Right renal cortex interstitium (tissue), 3 donors: ENCODE data around the gene ABHD6. TPM values are rescaled to one million over a fixed set of nuclear protein-coding genes. Genes with fewer than 3 reads are reported as not detected.
"Not testable (repeated sequence)": the region's sequence is repeated elsewhere in the genome, so short reads cannot be mapped to it uniquely, and the experiment has no call there.

Experiments used
- DNase-seq, 3 donors: peaks; one replicate each; pipeline ENCODE4 v3.0.0-alpha.2; 2013; ENCODE audit warnings: low read depth in 3 of 3, low spot score in 2 of 3
- polyA plus RNA-seq, 3 donors: library from polyadenylated mRNA; unstranded; fragments of 120-200 nt; gene quantifications; one replicate each; pipeline ENCODE4 v1.2.1, GENCODE V29; 2013; ENCODE audit not compliant: insufficient read length in 3 of 3

ABHD6 gene
- polyA plus RNA-seq = 10 to 100 TPM; 10.2 to 12.2 (median 10.9) TPM

DNA sequence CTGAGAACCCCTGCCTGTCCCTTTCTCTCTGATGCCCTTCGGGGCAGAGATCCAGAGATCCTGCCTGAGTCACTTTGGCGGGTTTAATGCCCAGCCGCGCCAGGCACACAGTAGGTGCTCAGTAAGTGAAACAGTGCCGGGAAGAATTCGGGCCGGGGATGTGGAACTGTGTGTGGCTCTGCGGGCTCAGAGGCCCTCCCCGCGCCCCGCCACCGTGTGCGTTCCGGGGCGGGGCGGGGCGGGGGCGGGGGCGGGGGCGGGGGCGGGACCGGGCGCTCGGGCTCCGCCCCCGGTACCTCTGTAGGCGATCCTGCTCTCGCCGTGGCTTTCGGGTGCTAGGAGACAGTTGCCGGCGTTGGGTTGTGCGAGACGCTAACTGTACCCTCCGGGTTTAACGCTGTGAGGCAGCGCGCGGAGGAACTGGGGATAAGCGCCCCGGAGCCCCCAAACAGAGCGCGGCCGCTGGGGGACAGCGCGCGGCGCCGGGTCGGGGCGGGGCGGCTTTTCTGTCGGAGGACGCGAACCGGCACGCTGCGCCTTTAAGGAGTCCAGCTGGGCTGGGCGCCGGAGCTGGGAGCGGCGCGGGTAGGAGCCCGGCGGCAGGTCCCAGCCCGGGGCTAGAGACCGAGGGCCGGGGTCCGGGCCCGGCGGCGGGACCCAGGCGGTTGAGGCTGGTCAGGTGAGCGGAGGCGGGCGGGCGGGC is at the start of gene ABHD6:
Gene ABHD6 (plus strand): TSS at position 555 of the 703 bp plus-strand sequence. CDS start 18,795 bp downstream, outside the sequence.
- no peak for DNase-seq

- DNase-seq = no peak
Observed at GRCh38 chr3:58188173-58188564, 49.4 kb upstream of the ABHD6 start.

GRCh38 chr3:58188921-58189451 is 48.6 kb upstream of the ABHD6 start:
- DNase-seq = no peak

- no peak for DNase-seq
Observed at GRCh38 chr3:58189691-58190090, 47.9 kb upstream of the ABHD6 start.

DNA sequence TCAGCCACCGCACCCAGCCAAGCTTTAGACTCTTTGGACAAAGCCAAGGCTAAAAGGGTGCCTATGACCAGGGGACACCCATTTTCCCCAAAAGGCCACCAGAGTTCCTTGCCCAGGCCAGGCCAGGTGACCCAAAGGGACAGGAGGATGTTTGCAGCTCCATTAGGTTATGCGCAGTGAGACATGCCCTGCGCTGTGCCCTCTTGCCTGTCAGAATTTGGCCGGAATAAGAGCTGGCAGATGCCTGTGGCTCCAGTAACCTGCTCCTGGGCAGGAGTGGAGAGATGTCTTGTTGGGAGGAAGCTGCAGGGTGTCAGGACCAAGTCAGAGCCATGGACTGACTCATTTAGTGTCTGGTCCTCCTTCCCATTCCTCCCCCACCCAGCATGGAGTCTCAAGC is 47.3 kb upstream of the ABHD6 start:
- DNase-seq = no peak

DNA sequence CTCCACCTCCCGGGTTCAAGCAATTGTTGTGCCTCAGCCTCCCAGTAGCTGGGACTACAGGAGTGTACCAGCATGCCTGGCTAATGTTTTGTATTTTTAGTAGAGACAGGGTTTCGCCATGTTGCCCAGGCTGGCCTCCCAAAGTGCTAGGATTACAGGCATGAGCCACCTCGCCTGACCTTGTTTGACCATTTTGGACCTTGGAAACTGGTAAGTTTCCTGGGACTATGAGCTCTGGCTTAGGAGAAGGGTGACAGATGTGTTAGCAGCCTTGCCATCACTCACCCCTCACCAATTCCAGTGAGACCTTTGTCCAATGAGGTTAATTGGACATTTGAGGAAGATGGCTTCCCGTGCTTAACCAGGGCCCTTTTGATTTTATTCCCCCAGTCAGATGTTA is 46.7 kb upstream of the ABHD6 start:
- DNase-seq = no peak

GRCh38 chr3:58191361-58191991 is 46.1 kb upstream of the ABHD6 start:
- no peak for DNase-seq

- DNase-seq = no peak
Observed at GRCh38 chr3:58192069-58192468, 45.5 kb upstream of the ABHD6 start.

DNA sequence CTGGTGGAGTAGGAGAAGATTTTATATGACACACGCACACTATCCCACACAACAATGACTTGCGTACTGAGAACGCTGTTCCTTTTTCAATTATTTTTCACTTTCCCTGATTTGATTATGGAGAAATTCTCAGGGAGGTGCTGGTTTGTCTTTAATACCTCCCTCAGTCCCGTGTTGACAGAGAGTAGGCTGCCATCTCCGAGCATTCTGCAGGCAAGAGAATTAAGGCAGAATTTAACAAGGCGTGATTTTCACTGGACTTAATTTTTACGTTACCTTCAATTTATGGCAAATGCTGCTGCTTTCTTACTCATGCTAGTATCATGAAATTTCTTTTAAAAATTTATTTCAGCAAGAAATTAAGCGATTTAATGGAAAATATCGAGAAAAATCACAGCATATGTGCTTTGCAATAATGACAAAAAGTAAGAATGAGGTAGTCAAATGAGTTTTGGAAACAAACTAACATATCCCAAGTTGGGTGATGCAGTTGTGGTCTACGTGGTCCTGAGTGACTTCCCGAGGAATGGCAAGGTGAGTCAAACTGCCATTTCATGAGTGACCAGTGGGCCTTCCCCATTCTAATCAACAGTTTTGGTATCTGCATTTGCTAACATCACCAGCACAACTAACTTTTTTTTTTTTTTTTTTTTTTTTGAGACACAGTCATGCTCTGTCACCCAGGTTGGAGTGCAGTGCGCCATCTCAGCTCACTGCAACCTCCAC is 43.7 kb upstream of the ABHD6 start:
- no peak for DNase-seq

- no peak for DNase-seq
Observed at GRCh38 chr3:58197588-58197987, 40.0 kb upstream of the ABHD6 start.

DNA sequence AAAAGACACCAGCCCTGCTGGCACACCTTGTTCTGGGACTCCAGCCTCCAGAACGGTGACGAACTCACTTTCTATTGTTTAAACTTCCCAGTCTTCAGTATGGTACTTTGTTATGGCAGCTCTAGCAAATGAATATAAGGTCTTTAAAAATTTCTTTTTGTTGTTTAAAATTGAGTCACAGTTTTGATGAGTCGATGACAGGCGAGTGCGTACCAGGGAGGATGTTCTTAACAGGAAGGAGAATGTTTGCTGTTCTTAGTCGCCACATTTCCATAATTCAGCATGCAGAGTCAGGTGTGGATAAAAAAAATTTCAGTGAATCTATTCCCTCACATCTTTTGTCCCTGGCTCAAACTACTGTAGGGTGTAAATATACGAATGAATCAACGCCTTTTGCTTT is 39.2 kb upstream of the ABHD6 start:
- DNase-seq = no peak

- no peak for DNase-seq
Observed at GRCh38 chr3:58198804-58199203, 38.8 kb upstream of the ABHD6 start.

GRCh38 chr3:58200121-58200709 is 37.4 kb upstream of the ABHD6 start:
- no peak for DNase-seq

GRCh38 chr3:58200846-58201355 is 36.7 kb upstream of the ABHD6 start:
- DNase-seq = peak in 1 of 3 donors; percentile 36

DNA sequence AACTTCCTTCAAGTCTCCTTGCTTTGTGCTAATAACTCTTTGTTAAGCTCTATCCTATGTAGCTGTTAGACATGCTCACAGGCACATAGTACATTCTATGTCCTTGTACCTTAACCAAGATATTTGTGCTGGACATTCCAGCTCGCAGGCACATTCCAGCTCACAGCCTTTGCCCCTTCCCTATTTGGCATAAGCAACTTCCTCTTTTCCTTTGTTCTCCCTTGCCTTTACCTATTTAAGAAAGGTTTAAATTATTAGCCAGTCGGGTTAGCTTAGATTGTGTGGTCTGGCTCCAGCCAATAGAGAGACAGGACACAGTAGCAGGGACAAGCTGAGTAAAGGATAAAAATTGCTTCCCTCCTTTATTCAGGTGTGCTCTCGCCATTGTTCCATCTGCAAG is 36.1 kb upstream of the ABHD6 start:
- DNase-seq = not testable (repeated sequence)

GRCh38 chr3:58202917-58203360 is 34.7 kb upstream of the ABHD6 start:
- DNase-seq = no peak

DNA sequence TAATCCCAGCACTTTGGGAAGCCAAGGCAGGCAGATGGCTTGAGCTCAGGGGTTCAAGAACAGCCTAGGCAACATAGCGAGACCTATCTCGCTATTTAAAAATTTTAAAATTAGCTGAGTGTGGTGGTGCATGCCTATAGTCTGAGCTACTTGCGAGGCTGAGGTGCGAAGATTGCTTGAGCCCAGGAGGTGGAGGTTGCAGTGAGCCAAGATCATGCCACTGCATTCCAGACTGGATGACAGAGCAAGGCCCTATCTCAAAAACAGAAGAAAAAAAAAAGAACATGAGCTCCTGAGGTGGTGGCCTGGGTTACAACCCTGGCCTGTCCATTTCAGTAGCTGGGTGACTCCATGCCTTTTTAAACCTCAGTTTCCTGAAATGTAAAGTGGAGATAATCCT is 34.1 kb upstream of the ABHD6 start:
- no peak for DNase-seq

DNA sequence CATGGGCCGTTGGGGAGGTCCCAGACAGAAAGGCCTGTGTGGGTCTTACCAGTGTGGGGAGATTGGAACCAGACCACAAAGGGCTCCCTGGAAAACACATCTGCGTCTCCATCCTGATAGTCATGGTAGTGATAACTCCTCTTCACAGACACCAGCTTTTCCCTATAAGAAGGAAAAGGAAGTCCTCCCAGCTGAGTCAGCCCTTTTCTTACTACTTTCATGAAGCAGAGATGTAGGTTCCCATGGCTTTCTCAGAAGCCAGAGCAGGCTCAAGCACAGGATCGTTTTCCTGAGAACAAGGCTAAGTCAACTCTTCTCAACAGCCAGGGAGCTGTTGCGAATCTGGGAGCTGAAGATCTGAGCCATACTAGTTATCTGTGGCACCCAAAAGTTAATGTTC is 32.9 kb upstream of the ABHD6 start:
- no peak for DNase-seq

- DNase-seq = no peak
Observed at GRCh38 chr3:58205981-58206380, 31.6 kb upstream of the ABHD6 start.

- DNase-seq = no peak
Observed at GRCh38 chr3:58206406-58207011, 31.1 kb upstream of the ABHD6 start.
